NCI-H460 (cell line): ENCODE results near the gene ENTREP1. TPM values are rescaled to one million over a fixed set of nuclear protein-coding genes. Genes with fewer than 3 reads are reported as not detected.
A peak's percentile ranks its signal among the peaks of the same experiment; 100 is the strongest.
"Not testable (repeated sequence)": the region's sequence is repeated elsewhere in the genome, so short reads cannot be mapped to it uniquely, and the experiment has no call there.

ENCODE experiments used
- DNase-seq: peaks from one replicate; pipeline ENCODE4 v3.0.0-alpha.2; 2016; ENCODE audit warnings: low read depth; ENCODE audit errors: extremely low read depth
- polyA plus RNA-seq: library from polyadenylated mRNA; depleted of rRNA; stranded (reverse); fragments of >200 nt; gene quantifications from 2 replicates; pipeline ENCODE4 v1.2.3, GENCODE V29; 2014; cell fraction: nucleus; rRNA removed
- total RNA-seq: library from RNA; depleted of rRNA; stranded (reverse); fragments of >200 nt; shearing (Covaris generic); gene quantifications from 2 replicates; pipeline ENCODE4 v1.2.3, GENCODE V29; 2014; rRNA removed

The ENTREP1 gene, protein sequence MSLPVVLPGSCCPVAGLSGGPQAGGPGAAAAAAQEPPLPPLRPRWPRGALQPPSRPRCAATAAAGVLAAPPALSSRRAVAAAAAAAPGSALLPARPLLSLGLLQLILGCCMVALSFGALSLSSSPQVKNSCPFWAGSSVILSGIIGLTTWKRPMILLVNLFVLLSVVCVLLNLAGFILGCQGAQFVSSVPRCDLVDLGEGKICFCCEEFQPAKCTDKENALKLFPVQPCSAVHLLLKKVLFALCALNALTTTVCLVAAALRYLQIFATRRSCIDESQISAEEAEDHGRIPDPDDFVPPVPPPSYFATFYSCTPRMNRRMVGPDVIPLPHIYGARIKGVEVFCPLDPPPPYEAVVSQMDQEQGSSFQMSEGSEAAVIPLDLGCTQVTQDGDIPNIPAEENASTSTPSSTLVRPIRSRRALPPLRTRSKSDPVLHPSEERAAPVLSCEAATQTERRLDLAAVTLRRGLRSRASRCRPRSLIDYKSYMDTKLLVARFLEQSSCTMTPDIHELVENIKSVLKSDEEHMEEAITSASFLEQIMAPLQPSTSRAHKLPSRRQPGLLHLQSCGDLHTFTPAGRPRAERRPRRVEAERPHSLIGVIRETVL
- 0.14 and 0.15 TPM in 2 replicates for total RNA-seq
- polyA plus RNA-seq, result 0.13 and 1.2 TPM in 2 replicates

DNA sequence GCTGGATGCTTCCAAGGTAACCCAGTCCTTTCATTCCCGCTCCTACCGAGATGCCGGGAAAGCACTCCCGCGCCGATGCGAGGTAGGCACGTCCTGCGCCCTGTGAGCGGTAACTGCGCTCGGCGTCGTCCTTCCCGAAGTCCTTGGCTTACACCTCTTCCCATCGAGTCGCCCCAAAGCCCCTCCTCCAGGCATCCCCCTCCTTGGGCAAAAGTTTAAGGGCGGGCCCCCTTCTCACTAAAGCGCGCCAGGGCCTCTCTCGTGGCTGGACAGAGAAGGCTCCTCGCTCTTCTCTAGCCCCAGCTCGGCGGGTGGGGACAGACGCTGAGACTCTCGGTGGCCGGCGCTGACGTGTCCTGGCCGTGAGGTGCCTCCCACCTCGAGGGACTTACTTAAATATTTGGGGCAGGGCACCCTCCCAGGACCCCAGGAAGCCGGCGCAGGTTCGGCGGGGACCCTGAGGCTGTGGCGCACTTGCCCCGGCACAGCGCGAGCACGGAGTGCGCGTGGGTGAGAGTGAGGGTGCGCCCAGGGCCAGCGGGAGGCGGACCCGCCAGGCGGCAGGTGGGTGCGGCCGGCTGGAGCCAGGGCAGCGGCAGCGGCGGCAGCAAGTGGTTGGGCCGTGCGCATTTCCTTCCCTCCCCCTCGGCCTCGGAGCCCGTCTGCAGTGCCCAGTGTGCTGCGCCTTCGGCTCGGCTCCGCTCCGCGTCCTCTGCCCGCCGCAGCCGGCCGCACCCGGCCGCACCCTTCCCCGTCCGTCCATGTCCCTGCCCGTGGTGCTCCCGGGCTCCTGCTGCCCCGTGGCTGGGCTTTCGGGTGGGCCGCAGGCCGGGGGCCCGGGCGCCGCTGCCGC lies at the start of gene ENTREP1:
Gene ENTREP1 (plus strand): TSS at position 667 of the 853 bp plus-strand sequence. CDS start 95 bp downstream, at position 762.
- peak; percentile 40 for DNase-seq

DNA sequence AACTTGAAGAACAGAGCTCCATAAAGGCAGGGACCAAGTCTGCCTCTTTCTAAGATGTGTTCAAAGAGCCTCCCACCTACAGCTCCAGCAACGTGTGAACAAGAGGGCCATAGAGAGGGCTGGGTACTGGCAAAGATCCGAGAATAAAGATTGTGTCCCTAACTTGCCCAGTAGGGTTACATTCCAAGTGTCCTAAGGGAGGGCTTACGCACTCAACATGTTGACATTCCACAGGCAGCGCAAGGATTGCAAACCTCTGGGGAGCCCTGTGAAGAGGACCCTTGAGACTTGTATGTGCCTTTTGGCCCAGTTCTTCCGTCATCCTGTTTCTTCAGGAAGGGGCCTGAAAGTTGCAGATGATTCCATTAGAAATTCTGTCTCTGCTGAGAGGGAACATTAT lies 48.2 kb upstream of the ENTREP1 start:
- DNase-seq, result peak; percentile 8

DNA sequence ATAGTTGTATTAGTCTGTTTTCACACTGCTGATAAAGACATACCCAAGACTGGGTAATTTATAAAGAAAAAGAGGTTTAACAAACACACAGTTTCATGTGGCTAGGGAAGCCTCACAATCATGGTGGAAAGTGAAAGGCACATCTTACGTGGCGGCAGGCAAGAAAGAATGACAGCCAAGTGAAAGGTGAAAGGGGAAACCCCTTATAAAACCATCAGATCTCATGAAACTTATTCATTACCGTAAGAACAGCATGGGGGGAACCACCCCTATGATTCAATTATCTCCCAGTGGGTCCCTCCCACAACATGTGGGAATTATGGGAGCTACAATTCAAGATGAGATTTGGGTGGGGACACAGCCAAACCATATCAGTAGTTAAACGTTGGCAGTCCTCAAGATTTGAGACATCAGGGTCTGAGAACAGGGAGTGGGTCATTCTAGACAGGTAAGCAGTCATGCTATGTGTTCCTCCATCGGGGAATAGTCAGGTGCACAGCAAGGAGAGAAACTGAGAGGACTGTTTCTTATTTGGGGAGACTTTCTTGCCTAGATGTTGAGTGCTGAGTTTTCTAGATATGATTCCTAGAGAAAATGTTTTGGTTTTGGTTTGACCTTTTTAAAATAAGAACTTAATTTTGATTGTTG lies 45.8 kb upstream of the ENTREP1 start:
- no peak for DNase-seq

DNA sequence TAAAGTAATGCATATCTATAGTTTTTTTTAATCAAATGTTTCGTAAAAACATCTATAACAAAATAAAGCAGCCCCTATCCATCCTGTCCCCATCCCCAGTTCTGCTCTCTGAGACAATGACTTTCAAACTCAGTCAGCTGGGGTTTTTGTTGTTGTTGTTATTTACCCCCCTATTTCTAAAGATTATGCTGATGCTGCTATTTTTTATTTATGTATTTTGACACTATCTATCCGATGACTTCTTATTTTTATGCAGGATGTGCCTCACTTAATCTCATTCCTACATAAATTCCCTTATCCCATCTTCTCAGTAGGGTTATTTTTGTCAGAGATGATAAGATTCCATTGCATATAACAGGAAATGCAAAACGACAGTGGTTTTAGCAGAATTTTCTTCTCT lies 45.3 kb upstream of the ENTREP1 start:
- no peak for DNase-seq

DNA sequence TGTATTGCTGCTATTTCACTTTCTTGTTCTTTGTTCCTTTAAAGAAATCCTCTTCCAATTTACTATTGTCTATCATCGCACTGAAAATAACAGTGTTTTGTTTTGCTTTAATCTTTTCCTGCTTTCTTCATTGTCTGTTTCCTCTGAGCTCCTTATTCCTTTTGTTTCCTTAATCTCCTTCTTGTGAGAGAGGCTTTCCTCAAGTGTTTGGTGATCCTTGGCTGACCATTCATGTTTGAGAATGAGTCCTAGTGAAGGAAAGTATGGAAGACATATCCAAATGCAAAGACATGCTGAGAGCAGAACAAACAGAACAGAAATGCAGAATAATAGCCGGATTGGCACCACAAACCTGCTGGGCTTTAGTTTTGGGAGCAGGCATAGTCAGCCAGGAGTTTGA lies 42.0 kb upstream of the ENTREP1 start:
- no peak for DNase-seq

DNA sequence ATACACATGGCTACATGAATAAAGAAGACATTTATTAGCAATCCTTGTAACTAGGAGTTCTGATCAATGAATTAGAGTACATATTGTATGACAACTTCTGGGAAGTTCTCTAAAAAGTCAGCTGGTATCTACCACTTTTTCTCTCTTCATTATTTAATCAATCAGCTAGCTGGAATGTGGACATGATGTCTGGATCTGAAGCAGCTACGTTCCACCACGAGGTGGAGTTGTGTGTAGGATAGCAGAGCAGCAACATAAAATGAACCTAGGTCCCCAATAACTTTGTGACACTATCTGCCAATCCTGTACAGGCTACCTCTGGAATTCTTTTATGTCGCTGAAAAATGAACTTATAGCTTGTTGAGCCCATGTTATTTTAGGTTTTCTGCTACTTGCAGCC lies 32.9 kb upstream of the ENTREP1 start:
- DNase-seq, result no peak

DNA sequence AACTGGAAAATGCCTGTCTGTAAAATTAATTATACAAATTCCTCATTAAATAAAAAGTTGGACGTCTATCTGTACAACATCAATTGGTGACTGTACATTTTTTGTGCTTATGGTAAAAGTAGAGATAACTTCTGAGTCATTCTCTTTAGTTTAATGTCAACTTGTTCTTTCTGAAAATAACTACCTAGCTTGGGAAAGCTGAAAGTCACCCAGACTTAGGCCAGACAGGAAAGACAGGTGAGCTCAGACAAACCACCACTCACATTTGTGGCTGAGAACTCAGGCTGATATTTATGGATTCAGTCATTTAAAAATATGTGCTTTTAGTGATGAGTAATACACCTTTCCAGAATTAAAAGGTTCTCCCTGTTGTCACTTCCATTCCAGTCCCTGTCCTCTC lies 31.9 kb upstream of the ENTREP1 start:
- no peak for DNase-seq

DNA sequence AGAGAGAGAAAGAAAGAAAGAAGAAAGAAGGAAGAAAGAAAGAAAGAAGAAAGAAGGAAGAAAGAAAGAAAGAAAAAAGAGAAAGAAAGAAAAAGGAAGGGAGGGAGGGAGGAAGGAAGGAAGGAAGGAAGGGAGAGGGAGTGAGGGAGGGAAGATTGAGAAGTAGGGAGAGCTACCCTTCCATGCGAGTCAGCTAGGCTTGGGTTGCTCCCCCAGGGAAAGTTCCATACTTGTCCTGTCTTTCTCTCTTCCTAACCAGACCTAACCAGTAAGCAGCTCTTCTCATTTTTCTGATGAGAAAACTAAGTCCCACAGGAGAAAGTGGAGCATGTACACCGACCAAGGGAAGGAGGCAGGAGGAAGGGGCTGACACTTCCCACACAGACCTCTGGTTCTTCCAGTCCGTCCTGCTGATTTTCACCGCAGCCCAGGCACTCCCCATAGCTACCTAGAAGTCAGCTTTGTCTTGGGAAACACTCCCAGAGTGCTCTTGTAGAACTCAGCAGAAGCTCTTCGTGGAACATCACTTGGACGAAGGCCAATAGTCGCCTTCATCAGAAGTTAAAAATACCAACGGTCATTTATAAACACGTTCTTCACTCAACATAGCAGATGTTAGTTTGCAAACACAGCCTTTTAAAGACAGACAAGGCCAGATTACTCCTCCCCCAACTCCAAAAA lies 29.0 kb upstream of the ENTREP1 start:
- DNase-seq, result no peak

DNA sequence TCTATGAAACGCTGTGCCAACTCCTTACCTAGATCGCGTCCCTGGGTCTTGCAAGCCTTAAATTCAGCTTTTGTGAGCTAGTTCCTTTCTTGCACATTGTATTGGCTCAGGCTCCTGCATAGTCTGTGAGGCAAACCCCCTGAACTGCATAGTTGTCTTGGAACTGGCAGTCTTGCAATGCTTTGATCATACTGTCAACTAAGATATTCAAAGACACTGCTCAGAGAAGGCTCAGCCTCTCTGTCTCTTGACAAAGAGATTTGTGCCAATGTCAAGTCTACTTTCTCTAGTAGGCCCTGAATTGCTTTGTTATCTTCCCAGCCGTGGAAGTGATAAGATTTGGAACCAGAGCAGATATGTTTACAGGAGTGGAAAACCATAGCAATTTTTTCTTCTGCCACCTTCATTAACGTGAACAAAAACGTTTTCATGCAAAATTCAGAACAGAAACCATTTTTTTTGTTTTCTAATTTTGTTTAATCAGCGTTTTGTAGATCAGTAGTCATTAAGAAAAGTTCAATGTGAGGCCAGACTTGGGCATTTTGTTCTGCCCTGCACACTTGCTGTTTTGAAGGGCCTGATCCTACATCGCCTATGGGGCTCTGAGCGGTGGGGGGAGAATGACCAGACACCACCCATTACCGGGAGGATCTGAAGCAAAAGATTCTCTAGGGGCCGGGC lies 27.6 kb upstream of the ENTREP1 start:
- no peak for DNase-seq

DNA sequence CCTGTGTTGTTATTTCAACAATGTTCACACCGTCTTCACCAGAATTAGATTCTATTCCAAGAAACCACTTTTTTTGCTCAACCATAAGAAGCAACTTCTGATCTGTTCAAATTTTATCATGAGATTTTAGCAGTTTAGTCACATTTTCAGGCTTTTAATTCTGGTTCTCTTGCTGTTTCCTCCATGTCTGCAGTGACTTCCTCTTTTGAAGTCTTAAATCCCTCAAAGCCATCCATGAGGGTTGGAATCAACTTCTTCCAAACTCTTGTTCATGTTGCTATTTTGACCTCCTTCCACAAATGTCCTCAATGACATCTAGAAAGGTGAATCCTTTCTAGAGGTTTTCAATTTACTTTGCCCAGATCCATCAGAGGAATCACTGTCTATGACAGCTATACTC lies 25.7 kb upstream of the ENTREP1 start:
- no peak for DNase-seq

DNA sequence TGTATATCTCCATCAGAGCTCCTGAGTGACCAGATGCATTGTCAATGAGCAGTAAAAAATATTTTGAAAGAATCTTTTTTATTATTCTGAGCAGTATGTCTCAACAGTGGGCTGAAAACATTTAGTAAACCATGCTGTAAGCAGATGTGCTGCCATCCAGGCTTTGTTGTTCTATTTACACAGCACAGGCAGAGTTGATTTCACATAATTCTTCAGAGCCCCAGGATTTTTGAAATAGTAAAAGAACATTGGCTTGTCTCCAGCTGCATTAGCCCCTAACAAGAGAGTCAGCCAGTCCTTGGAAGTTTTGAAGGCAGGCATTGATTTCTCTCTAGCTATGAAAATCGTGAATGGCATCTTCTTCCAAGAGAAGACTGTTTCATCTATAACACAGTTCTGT lies 25.2 kb upstream of the ENTREP1 start:
- no peak for DNase-seq

DNA sequence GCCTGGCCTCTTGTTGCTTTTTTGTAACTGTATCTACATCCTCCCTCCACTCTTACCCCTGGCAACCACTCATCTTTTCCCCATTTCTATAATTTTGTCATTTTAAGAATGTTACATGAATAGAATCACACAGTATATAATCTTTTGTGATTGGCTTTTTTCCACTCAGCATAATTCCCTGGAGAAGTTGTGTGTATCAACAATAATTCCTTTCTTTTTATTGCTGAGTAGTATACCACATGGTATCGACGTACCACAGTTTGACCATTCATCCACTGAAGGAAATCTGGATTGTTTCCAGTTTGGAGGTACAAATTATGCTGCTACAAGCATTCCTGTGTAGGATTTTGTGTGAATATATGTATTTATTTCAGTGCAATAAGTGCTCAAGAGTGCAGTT lies 21.7 kb upstream of the ENTREP1 start:
- no peak for DNase-seq

DNA sequence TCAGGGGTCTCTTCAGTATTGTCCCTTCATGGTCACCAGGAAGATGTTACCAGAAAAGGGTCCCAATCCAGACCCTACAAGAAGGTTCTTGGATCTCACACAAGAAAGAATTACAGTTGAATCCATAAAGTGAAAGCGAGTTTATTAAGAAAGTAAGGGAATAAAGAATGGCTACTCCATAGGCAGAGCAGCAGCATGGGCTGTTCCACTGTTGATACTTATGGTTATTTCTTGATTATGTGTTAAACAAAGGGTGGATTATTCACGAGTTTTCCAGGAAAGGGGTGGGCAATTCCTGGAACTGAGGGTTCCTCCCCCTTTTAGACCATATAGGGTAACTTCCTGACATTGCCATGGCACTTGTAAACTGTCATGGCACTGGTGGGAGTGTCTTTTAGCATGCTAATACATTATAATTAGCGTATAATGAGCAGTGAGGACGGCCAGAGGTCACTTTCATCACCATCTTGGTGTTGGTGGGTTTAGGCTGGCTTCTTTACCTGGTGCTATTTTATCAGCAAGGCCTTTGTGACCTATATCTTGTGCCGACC lies 18.0 kb upstream of the ENTREP1 start:
- DNase-seq, result not testable (repeated sequence)

DNA sequence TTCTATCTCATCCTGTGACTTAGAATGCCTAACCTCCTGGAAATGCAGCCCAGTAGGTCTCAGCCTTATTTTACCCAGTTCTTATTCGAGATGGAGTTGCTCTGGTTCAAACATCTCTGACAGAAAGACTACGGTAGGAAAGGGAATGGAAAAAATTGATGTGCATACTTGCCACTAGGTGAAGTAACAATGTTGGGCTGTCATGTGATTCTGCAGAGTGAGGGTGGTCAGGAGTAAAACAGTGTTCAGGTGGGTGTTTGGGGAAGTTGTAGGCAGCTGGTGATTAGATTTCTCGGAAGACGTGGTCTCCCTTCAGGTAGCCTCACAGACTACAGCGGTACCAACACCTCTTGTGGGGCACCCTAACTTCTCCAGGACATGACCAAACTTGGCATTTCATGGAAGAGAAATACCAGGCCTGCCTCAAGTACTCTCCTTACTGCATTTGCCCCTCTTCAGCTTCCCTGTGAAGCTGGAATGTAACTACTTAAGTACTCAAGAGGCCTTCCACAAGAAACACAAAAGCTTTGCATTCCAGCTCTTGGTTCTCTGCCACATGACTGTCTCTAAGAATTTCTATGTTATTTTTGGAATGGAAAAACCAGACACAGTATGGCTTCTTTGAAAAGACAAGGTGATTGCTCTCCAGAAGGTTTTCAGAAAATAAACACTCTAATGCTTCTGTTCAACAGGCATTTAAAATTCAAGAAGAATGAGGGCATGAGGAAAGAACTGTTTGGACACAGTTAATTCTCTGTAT lies 17.4 kb upstream of the ENTREP1 start:
- no peak for DNase-seq

DNA sequence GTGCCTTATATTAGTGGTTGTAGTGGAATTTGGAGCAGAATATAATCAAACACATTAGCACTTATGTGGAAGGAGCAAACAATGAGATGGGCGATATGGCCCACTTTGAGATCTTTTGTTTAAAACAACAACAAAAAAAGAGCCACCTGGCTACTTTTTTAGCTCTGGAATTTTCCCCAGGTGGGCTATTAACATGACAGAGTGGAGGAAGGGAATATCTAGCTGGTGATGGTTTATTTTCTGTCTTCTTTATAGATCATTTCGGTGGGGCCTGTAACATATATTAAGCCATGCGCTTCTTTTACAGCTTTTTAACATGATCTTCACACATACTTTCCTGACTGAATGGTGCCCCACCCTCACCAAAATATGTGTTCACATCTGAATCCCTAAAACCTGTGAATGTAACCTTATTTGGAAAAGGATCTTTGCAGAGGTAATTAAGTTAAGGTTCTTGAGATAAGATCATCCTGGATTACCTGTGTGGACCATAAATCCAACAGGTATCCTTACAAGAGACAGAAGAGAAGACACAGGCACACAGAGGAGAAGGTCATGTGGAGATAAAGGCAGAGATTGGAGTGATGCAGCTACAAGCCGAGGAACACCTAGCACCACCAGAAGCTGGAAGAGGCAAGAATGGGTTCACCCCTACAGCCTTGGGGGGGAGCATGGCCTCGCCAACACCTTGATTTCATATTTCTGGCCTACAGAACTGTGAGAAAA lies 16.6 kb upstream of the ENTREP1 start:
- DNase-seq, result no peak

DNA sequence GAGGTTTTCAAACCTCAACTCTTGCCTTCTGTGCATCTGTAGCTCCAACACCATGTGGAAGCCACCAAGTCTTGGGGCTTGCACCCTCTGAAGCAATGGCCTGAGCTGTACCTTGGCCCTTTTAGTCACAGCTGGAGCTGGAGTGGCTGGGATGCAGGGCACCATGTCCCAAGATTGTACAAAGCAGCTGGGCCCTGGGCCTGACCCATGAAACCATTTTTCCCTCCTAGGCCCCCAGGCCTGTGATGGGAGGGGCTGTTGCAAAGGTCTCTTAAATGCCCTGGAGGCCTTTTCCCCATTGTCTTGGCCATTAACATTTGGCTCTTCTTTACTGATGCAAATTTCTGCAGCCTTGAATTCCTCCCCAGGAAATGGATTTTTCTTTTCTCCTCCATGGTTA lies 11.8 kb upstream of the ENTREP1 start:
- no peak for DNase-seq

DNA sequence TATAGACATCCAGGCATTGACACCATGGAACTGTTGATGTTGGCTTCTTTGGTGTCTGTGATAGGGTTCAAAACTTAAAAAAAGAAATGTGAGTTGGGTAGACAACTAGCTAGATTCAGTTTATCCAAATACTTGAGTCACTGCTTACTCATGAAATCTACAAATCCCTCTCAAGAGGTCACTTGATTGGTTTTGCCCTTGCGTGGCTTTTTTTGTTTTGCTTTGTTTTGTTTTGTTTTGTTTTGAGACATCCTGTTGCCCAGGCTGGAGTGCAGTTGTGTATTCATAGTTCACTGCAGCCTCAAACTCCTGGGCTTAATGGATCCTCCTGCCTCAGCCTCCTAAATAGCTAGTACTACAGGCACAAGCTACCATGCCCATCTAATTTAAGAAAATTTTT lies 10.5 kb upstream of the ENTREP1 start:
- DNase-seq, result no peak

DNA sequence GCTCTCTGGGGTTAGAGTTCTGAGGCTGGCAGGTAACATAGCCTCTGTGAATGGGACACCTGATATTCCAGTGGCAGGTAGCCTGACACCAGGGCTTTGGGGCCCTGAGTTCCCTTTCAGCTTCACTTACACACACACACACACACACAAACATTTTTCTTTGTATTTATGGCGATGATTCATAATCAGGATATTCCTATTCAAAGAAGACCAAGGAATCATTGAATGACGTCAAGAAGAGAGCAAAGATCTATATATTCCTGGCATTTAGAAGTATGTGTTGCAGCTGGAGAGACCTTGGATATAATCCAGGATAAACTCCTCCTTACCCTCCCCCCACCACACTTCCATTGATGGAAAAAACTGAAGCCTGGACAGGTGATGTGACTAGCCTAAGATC lies 7.9 kb upstream of the ENTREP1 start:
- no peak for DNase-seq
